AG09319 (cell line): ENCODE data around the gene PRSS33.

Experiments used
- DNase-seq: peaks from one replicate; pipeline ENCODE4 v3.0.0-alpha.2; 2010; ENCODE audit warnings: low read depth; ENCODE audit errors: extremely low read depth
- CTCF ChIP-seq: IDR thresholded peaks from 2 replicates; pipeline ENCODE4 v1.5.1; 2011; ENCODE audit warnings: low read depth, mild to moderate bottlenecking, inconsistent platforms, low read length, moderate library complexity

PRSS33 gene

GRCh38 chr16:2771496-2772402, 15.6 kb downstream of the PRSS33 start:
- no peak for TF ChIP-seq CTCF
- DNase-seq, result no peak

GRCh38 chr16:2770057-2770951, 17.1 kb downstream of the PRSS33 start:
- no peak; the same call in 1 of the 2 replicates for TF ChIP-seq CTCF
- no peak for DNase-seq

- TF ChIP-seq CTCF, result no peak
- DNase-seq, result no peak
Measured at GRCh38 chr16:2769675-2770056, 17.7 kb downstream of the PRSS33 start.

GRCh38 chr16:2769100-2769529, 18.2 kb downstream of the PRSS33 start:
- no peak for DNase-seq
- TF ChIP-seq CTCF, result no peak

- TF ChIP-seq CTCF, result no peak
- no peak for DNase-seq
Measured at GRCh38 chr16:2768403-2769089, 18.8 kb downstream of the PRSS33 start.

GRCh38 chr16:2767891-2768290, 19.5 kb downstream of the PRSS33 start:
- no peak for DNase-seq
- no peak for TF ChIP-seq CTCF
